Liver (tissue), 3 donors: Measurements from ENCODE around the gene RNF175.

Experiments
- ATF3 ChIP-seq: IDR thresholded peaks from 2 replicates; pipeline ENCODE4 v1.6.1; 2016; ENCODE audit warnings: antibody characterized with exemption
- CTCF ChIP-seq: fragments of 150-350 bp; IDR thresholded peaks from 2 replicates; pipeline ENCODE4 v1.5.1; 2017; ENCODE audit warnings: improper control_type of control experiment, low read depth, low read length; ENCODE audit not compliant: missing input control
- EGR1 ChIP-seq, 2 donors: IDR thresholded peaks; 2 replicates each; pipeline ENCODE4 v1.6.1; 2016 to 2018; ENCODE audit warnings: antibody characterized with exemption in 2 of 2, low read depth in 2 of 2
- HNF4A ChIP-seq, 2 donors: conservative IDR thresholded peaks; 2 replicates each; pipeline ENCODE4 v1.6.1; 2016; ENCODE audit warnings: antibody characterized with exemption in 2 of 2, mild to moderate bottlenecking in 2 of 2
- JUND ChIP-seq, 2 donors: IDR thresholded peaks; 2 replicates each; pipeline ENCODE4 v1.6.1; 2016; ENCODE audit warnings: antibody characterized with exemption in 2 of 2
- MAX ChIP-seq: IDR thresholded peaks from 2 replicates; pipeline ENCODE4 v1.6.1; 2016; ENCODE audit warnings: antibody characterized with exemption
- RAD21 ChIP-seq, 2 donors: IDR thresholded peaks; 2 replicates each; pipeline ENCODE4 v1.6.1; 2016; ENCODE audit warnings: antibody characterized with exemption in 2 of 2, mild to moderate bottlenecking in 2 of 2
- REST ChIP-seq: IDR thresholded peaks from 2 replicates; pipeline ENCODE4 v1.6.1; 2016; ENCODE audit warnings: antibody characterized with exemption, mild to moderate bottlenecking
- TAF1 ChIP-seq: conservative IDR thresholded peaks from 2 replicates; pipeline ENCODE4 v1.6.1; 2016; ENCODE audit warnings: antibody characterized with exemption, mild to moderate bottlenecking
- donor health status: healthy.
- donor health status: healthy.

- TF ChIP-seq CTCF (no peak), TAF1 (no peak), ATF3 (no peak), RAD21 (IDR thresholded peaks at IDR 0.05) (no peak), EGR1 (IDR thresholded peaks at IDR 0.05; ENCODE audit: low read depth in 2 of 2) (no peak), HNF4A (conservative IDR thresholded peaks at IDR 0.05) (no peak), JUND (IDR thresholded peaks at IDR 0.05) (no peak), REST (no peak), MAX (no peak)
Observed at GRCh38 chr4:153663667-153664066, 96.2 kb downstream of the RNF175 start.
